ENCODE data around the gene TSPAN5.

Gene TSPAN5

DNA sequence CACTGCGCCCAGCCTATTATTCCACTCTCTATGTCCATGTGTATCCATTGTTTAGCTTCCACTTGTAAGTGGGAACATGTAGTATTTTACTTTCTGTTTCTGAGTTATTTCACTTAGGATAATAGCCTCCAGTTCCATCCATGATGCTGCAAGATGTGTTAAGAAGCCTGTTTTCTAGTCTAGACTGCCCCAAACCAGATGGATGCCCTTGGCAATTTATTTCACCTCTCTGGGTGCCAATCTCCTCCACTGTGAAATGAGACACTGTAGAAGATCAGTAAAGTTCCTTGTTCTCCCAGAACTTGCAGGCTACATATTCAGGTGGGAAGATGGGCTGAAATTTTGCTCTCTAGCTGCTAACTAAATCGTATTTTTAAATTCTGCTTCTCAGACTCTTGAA lies 72.8 kb downstream of the TSPAN5 start:
- DNase-seq (ENCODE audit: low spot score) = no peak

DNA sequence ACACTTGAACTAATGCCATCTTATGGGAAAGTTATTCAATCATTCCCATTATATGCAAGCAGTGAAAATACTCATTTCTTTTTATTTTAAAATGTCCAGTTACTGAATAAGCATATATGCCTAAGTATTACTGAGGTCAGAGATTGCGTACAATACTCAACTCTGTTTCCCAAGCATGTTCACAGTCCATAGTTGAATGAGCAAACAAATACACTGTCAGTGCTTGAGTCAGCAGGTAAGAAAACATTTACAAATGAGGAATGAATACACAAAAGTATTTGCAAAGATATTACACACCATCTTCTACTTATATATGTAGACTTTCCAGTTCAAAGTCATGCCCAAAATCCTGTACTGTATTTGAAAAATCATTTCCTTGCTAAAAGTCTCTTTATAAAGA lies 74.1 kb downstream of the TSPAN5 start:
- DNase-seq (ENCODE audit: low spot score) = no peak

DNA sequence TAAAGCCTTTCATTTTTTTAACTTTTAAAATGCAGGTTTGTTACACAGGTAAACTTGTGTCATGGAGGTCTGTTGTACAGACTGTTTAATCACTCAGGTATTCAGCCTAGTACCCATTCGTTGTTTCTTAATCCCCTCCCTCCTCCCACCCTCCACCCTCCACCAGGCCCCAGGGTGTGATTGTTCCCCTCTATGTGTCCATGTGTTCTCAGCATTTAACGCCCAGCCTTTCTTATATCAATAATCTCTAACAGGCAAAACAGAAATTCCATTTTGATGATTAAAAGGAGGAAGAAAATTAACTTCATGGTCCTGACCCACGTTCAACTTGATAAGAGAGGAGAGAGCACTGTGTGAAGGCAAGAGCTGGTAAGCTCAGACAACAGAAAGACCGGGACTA lies 75.1 kb downstream of the TSPAN5 start:
- no peak for DNase-seq (ENCODE audit: low spot score)

DNA sequence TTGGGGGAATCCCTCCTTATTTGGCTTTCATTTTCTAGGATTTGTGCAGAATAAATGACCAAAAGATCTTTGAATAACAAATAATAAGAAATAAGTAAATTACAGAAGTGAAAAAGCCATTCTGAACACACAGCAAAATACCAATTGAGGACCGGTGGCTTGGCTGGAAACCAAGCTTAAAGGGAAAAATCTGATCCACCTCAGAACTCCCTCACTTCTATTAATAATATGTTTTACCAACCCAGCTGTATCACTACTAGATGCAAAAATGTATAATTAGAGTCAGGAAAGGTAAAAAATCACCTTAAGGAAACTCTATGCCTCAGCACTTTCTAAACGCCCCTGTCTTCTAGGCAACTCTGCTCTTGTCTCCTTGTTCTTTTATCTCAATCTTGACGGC lies 77.3 kb downstream of the TSPAN5 start:
- DNase-seq (ENCODE audit: low spot score) = no peak

DNA sequence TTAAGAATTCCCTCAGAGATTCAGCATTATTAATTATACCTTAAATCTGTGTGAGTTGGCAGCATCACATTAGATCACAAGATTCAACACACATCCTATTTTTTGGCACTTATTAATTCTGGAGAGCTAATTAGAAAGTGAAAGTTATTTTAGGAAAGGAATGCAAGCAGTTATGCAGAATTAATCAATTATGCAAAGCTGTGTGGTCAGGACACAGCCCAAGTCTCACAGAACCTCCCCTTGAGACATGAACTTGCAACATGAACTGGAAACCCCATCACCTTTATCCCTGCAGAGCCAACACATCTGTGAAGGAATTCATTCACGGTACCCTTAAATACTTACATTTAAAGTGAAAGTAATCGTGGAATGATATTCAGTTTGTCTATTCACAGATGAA lies 80.5 kb downstream of the TSPAN5 start:
- no peak for DNase-seq (ENCODE audit: low spot score)

DNA sequence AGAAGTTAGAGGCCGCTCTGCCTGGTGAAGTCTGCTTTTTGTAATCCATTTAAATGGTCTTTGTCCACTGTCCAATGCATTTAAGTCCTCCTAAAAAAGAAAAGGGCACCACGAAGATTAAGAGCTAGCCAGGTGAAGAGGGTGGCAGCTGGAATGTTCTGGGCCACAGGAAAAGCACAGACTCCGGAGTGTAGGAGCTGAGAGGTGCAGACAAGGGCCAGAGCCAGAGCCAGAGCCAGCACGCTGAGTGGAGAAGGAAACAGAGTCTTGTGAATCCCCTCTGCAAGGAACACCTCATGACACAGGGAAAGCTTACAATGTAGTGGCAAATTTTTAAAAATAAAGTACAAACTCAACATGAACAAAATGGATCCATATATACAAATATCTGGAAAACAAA lies 83.6 kb downstream of the TSPAN5 start:
- DNase-seq (ENCODE audit: low spot score) = no peak

- no peak for DNase-seq (ENCODE audit: low spot score)
These were observed 84.6 kb downstream of the TSPAN5 start for GRCh38 chr4:98573791-98574190.

DNA sequence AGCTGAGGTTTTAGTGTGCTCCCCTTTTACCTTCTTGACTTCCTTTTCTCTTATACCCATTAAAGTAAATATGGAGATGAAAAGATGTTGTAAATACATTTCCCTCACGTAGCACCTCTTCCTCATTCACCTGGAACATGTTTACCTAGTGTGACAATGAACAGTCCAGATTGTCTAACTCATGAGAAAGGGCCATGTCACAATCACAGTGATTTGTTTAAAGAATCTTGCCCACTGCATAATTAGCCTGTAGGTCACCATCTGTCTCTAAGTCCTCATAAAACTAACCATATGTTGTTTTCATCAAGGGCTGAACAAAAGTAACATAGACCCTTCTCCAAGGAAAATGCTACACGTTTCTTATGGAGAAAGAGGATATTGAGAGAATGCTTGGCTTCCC lies 85.7 kb downstream of the TSPAN5 start:
- DNase-seq (ENCODE audit: low spot score) = no peak

DNA sequence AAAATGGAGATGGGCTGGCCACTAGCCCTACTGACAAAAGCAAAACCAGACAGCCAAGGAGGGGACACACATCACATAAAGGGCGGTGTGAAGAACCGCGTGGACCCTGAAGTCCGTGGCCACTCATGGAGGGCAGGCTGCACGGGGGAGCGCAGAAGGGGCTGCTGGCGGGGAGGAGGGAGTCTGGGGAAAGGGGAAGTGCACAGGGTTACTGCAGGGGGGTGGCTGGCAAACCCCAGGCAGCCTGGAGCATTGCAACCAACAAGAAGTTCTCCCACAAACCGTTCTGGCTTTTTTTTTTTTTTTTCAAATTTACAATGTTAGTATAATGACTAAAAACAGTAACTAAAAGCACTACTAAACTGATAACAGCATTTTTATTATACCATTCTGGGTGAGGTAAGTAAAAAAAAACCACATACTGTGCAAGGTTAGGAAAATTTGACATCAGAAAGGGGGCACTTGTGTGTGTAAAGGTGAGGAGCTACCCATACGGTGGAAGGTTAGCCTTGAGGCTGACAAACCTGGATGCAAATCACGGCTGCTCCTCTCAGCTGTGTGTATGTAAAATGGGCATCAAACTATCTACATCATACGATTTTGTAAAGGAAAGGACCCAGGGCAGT lies 87.1 kb downstream of the TSPAN5 start:
- DNase-seq (ENCODE audit: low spot score) = no peak

- DNase-seq (ENCODE audit: low spot score) = no peak
These were observed 88.1 kb downstream of the TSPAN5 start for GRCh38 chr4:98570151-98570797.

DNA sequence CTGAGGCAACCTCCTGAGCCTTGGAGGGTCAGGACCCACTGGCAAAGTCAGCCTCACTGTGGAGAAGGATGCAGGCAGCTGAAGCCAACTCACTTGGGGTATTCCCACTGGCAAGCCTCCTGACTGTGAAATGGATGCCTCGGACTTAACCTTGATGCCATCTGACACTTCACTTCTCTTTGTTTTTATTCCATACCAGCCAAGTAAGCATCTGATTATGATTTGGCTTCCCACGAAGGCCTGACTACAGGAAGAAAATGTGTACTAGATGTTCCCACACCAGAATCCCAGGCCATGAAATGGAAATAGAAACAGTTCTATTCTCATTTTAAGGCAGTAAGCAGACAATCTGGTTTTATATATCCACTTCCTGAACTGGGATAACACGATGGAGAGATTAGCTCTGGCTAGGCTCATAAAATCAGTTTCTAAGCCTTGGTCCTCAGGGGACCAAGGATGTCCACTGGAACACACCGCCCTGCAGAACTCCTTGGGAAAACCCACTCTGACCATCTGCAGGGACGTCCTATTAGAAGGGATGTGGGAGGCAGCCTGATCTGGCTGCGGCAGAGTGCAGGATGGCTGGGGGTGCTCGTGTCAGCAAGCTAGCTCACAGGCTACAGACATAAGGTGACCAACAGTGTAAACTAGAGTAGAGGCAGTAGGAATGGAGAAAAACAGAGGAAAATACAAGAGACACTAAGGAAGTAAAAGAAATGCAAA lies 89.3 kb downstream of the TSPAN5 start:
- no peak for DNase-seq (ENCODE audit: low spot score)

GRCh38 chr4:98567611-98568010 lies 90.8 kb downstream of the TSPAN5 start:
- DNase-seq (ENCODE audit: low spot score) = no peak

DNA sequence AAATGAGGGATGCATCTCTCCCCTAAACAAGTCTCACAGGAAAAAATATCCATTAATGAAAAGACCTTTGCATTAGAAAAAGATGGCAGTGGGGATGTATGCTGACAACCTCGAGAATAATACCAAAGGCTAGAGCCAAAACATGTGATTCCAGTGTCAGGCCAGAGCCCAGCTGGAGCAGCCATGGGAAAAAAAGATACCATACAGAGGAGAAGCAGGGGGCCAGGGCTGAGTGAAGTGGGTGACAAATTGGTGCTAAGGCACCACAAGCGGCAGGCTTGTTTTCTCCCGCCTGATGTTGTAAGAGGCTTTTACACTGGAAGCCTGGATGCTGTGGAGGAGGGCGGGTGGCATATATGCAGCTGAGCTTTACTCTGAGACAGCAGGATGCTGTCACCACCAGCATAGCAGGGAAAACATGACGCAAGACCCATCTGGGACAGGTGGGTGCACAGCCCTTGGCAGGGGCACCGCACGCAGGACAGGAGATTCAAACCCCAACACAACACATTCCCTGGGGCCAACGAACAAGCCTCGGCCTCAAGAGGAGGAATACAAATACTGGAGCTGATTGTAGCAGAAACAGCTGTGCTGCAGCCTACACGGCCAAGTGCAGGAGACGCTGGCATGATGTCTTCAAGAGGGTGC lies 91.9 kb downstream of the TSPAN5 start:
- DNase-seq (ENCODE audit: low spot score) = no peak

DNA sequence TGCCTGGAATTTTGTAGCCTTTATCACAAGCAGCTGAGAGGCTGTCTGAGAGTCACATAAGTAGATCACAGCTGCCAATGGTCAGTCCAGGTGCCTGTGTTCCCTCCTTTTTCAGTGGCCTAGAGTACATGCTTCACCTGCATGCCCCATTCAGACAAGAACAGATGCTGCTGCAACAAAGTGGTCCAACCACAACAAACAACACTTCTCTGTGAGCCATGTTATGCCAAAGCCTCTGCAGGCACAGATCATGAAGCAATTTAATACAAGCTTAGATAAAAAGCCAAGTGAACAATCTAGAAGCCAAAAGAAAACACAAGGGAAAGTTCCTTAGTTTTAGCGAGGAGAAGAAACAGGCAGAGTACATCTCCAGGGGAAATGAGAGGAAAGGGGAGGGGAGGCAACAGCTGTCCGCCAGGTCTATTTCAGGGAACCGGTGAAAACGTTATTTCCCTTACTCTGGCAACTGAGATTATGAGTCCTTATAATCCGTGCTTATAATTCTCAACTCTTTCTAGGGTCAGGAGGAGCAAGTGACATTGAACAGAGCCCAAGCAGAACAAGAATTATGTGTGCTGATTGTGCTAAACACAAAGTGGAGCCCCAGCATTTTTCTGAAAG lies 92.6 kb downstream of the TSPAN5 start:
- no peak for DNase-seq (ENCODE audit: low spot score)

GRCh38 chr4:98564852-98565251 lies 93.6 kb downstream of the TSPAN5 start:
- no peak for DNase-seq (ENCODE audit: low spot score)

DNA sequence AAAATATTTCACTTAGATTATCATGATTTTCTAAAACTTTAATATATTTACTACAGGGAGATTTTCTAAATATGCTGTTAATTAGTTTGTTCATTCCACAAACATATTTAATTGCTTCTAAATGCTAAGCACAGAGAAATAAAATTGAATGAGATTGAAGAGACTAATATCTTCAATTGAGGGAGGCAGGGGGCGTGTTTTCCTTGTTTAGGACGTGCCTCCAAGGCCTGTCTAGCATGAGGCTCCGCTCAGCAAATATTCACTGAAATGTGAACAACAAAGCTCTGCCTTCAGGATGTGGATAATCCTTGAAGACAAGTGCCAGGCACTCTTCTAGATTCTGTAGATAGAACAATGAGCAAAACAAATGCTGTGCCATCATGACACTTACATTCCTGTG lies 98.1 kb downstream of the TSPAN5 start:
- DNase-seq (ENCODE audit: low spot score) = no peak

DNA sequence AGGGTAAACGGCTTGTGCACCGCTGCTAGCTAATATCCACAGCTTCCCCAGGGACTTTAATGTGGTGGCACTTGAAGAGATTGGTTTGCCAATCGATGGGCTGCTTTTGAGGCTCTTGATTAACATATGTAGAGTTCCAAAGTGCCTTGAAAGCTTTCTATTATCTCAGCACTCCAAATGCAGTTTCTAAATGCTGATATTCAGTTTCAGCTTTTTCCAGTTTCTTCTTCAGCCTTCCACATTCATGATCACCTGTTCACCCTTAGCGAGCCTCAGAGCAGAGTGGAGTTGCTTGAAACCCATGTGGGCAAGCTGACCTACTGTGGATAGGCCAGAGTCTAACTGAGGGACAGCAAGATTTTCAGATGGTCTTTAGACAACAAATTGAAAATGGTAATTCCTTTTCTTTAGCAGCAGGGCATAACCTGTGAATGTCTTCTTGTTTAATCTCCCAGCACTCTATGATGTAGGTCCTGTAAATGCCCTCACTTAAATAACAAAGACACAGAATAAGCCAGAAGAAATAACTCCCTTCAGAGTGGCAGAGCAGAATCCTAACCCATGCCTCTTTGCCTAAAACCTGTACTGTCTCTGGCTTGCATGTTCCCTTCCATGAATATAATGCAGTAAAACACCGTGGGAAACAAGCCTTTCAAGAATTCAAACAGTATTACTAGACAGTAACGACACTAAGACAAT lies 99.8 kb downstream of the TSPAN5 start:
- no peak for DNase-seq (ENCODE audit: low spot score)

DNA sequence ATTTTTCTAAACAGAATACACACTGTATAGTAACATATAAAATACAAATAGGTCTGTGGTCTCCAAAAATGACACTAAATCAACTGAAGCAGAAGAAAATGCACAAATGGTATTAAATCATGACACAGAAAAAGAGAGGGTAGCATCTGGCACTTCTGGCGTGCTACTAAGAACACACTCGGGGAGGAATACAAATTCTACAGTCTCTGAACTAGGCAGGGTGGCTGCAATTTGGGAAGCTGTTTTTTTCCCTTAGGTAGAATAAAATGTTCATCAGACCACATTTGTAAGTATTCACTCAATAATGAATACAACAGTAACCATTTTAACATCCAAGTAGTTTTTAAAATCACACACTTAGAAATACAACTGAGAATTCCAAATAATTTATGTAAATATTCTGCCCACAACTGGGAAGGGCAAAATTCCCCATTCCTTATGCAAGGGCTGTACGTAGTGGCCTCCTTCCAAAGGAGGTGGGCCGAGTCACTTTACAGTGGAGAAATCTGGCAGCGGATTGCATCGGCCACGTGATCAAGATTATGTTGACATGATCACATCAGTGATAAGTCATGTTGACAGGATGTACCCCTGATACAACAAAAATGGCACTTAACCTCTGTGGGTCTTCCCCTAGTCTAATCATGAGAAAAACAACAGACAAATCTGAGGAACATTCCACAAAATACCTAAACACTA lies 101.1 kb downstream of the TSPAN5 start:
- no peak for DNase-seq (ENCODE audit: low spot score)

DNA sequence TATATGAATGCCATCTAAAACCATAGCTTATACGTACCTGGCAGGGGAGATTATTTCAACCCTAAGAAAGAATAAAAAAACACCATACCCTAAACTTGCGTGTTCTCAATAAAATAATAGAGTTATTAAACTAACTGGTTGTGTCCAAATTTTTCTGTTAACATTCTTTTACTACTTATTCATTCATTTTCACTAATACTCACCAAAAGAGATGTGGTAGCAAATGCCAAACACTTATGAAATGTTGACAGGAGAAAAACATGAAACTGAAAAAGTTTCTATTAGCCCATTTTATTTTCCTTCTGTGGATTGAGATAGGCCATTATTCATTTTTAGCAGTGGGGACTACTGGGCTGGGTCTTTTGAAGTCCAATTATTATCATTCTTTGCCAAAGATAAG lies 102.0 kb downstream of the TSPAN5 start:
- no peak for DNase-seq (ENCODE audit: low spot score)

DNA sequence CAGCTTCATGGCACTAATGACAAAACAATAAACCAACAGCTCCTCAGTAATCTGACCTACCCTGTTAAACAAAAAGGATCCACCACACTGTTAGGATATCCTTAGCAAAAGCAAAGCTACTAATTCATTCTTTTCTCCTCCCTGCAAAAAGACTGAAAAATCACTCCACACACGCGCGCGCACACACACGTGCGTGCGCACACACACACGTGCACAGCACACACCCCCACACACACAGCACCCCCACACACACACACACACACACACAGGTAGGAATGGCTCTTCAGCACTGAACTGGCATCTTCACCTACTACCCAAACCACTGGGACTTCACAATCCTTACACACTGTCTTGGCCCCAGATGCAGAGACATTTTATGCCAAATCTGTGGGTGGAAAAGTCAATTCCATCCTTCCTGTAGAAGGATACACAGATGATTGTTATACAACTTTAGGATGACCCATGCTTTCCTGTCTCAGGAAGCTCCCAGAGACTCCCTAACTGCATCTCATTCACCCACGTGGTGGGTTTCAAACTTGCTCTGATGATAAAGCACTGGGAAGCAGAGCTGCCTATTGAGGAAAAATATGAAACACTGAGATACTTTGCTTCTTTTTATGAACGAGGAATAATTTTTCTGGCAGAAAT lies 102.5 kb downstream of the TSPAN5 start:
- no peak for DNase-seq (ENCODE audit: low spot score)
